H9 (cell line): Measurements from ENCODE around the gene VILL. TPM values are rescaled to one million over a fixed set of nuclear protein-coding genes. Genes with fewer than 3 reads are reported as not detected.

Experiments
- DNase-seq: peaks from one replicate; pipeline ENCODE4 v3.0.0-alpha.2; 2017
- H2AFZ ChIP-seq: one replicate; pipeline ENCODE4 v1.6.1; 2013; ENCODE audit warnings: mild to moderate bottlenecking, low read length, control low read depth, moderate library complexity
- H2AK5ac ChIP-seq: 2 replicates; pipeline ENCODE4 v1.6.1; 2013; ENCODE audit warnings: low read length, control low read depth, mixed read lengths; ENCODE audit not compliant: insufficient read length
- H2BK120ac ChIP-seq: one replicate; pipeline ENCODE4 v1.6.1; 2013; ENCODE audit warnings: low read depth, mild to moderate bottlenecking, low read length, control low read depth, inconsistent platforms; ENCODE audit not compliant: poor library complexity, severe bottlenecking
- H2BK12ac ChIP-seq: 2 replicates; pipeline ENCODE4 v1.6.1; 2013; ENCODE audit warnings: low read length, control low read depth, mixed read lengths, low read depth; ENCODE audit not compliant: insufficient read length
- H2BK15ac ChIP-seq: 2 replicates; pipeline ENCODE4 v1.6.1; 2013; ENCODE audit warnings: low read depth, low read length, control low read depth
- H2BK20ac ChIP-seq: one replicate; pipeline ENCODE4 v1.6.1; 2013; ENCODE audit warnings: low read depth, mild to moderate bottlenecking, low read length, control low read depth, inconsistent platforms; ENCODE audit not compliant: poor library complexity, severe bottlenecking
- H2BK5ac ChIP-seq: 2 replicates; pipeline ENCODE4 v1.6.1; 2013; ENCODE audit warnings: low read length, control low read depth, mixed read lengths; ENCODE audit not compliant: insufficient read length
- H3K14ac ChIP-seq: 2 replicates; pipeline ENCODE4 v1.6.1; 2013; ENCODE audit warnings: low read length, control low read depth; ENCODE audit not compliant: insufficient read depth
- H3K18ac ChIP-seq: 2 replicates; pipeline ENCODE4 v1.6.1; 2013; ENCODE audit warnings: low read depth, mild to moderate bottlenecking, mixed read lengths, low read length, control low read depth; ENCODE audit not compliant: insufficient read length
- H3K23ac ChIP-seq: 2 replicates; pipeline ENCODE4 v1.6.1; 2013; ENCODE audit warnings: low read length, control low read depth, mixed read lengths, low read depth; ENCODE audit not compliant: insufficient read length
- H3K23me2 ChIP-seq: 2 replicates; pipeline ENCODE4 v1.6.1; 2013; ENCODE audit warnings: low read depth, mild to moderate bottlenecking, mixed read lengths, low read length, control low read depth; ENCODE audit not compliant: insufficient read length, poor library complexity, severe bottlenecking
- H3K27ac ChIP-seq: 2 replicates; pipeline ENCODE4 v1.5.1; 2013; ENCODE audit warnings: low read length, control low read depth, mixed read lengths, low read depth; ENCODE audit not compliant: insufficient read length
- H3K27me3 ChIP-seq: 2 replicates; pipeline ENCODE4 v1.6.1; 2013; ENCODE audit warnings: low read length, control low read depth, inconsistent platforms; ENCODE audit not compliant: insufficient read depth
- H3K4ac ChIP-seq: 2 replicates; pipeline ENCODE4 v1.6.1; 2013; ENCODE audit warnings: low read depth, mild to moderate bottlenecking, control low read depth, inconsistent platforms, low read length, moderate library complexity
- H3K4me1 ChIP-seq: 2 replicates; pipeline ENCODE4 v1.6.1; 2013; ENCODE audit warnings: low read length, control low read depth, inconsistent platforms; ENCODE audit not compliant: insufficient read depth
- H3K4me2 ChIP-seq: 2 replicates; pipeline ENCODE4 v1.6.1; 2013; ENCODE audit warnings: low read length, control low read depth, mixed read lengths; ENCODE audit not compliant: insufficient read length, insufficient read depth
- H3K56ac ChIP-seq: 2 replicates; pipeline ENCODE4 v1.6.1; 2013; ENCODE audit warnings: low read depth, mild to moderate bottlenecking, mixed read lengths, low read length, control low read depth; ENCODE audit not compliant: insufficient read length
- H3K79me1 ChIP-seq: 2 replicates; pipeline ENCODE4 v1.6.1; 2013; ENCODE audit warnings: low read depth, mild to moderate bottlenecking, moderate library complexity, low read length, control low read depth, inconsistent platforms; ENCODE audit not compliant: insufficient read depth, poor library complexity, severe bottlenecking
- H3K79me2 ChIP-seq: 2 replicates; pipeline ENCODE4 v1.6.1; 2013; ENCODE audit warnings: low read length, control low read depth, inconsistent platforms; ENCODE audit not compliant: insufficient read depth
- H3K9ac ChIP-seq: 2 replicates; pipeline ENCODE4 v1.6.1; 2013; ENCODE audit warnings: low read length, control low read depth, mixed read lengths; ENCODE audit not compliant: insufficient read length; ENCODE audit errors: extremely low read depth
- H3K9me3 ChIP-seq: one replicate; pipeline ENCODE4 v1.6.1; 2013; ENCODE audit warnings: low read depth, low read length, inconsistent platforms; ENCODE audit not compliant: control insufficient read depth
- H3T11ph ChIP-seq: one replicate; pipeline ENCODE4 v1.6.1; 2013; ENCODE audit warnings: mild to moderate bottlenecking, low read length, control low read depth, inconsistent platforms
- H4K20me1 ChIP-seq: one replicate; pipeline ENCODE4 v1.6.1; 2013; ENCODE audit not compliant: control insufficient read depth, insufficient read length, insufficient read depth
- H4K5ac ChIP-seq: 2 replicates; pipeline ENCODE4 v1.6.1; 2013; ENCODE audit warnings: low read depth, mild to moderate bottlenecking, mixed read lengths, low read length, control low read depth; ENCODE audit not compliant: insufficient read length
- H4K8ac ChIP-seq: replicated peaks from 2 replicates; pipeline ENCODE4 v1.6.1; 2013; ENCODE audit warnings: low read length, control low read depth, mixed read lengths, low read depth; ENCODE audit not compliant: insufficient read length
- H4K91ac ChIP-seq: 2 replicates; pipeline ENCODE4 v1.6.1; 2013; ENCODE audit warnings: low read depth, mild to moderate bottlenecking, moderate library complexity, mixed read lengths, low read length, control low read depth; ENCODE audit not compliant: insufficient read length
- H3K27ac Mint-ChIP-seq, 3 experiments: 2 replicates in 2 of 3; 3 replicates in 1 of 3; pipeline ENCODE4 v1.8.0; 2020 to 2021; ENCODE audit warnings: mixed read lengths in 3 of 3, mild to moderate bottlenecking in 1 of 3, moderate library complexity in 1 of 3
- H3K27me3 Mint-ChIP-seq: 2 replicates; pipeline ENCODE4 v1.8.0; 2021; ENCODE audit warnings: low read depth, mild to moderate bottlenecking, moderate library complexity, mixed read lengths
- H3K36me3 Mint-ChIP-seq, 3 experiments: 2 replicates in 2 of 3; 3 replicates in 1 of 3; pipeline ENCODE4 v1.8.0; 2020 to 2021; ENCODE audit warnings: low read depth in 3 of 3, mixed read lengths in 3 of 3; ENCODE audit not compliant: insufficient read depth in 1 of 3
- H3K4me1 Mint-ChIP-seq, 2 experiments: 2 replicates each; pipeline ENCODE4 v1.8.0; 2020; ENCODE audit warnings: mixed read lengths in 2 of 2
- H3K4me3 Mint-ChIP-seq, 2 experiments: 2 replicates in 1 of 2; 3 replicates in 1 of 2; pipeline ENCODE4 v1.8.0; 2020 to 2021; ENCODE audit warnings: mild to moderate bottlenecking in 2 of 2, mixed read lengths in 2 of 2, moderate library complexity in 1 of 2
- H3K9me3 Mint-ChIP-seq, 2 experiments: 2 replicates in 1 of 2; 3 replicates in 1 of 2; pipeline ENCODE4 v1.8.0; 2020; ENCODE audit warnings: mild to moderate bottlenecking in 2 of 2, mixed read lengths in 2 of 2, moderate library complexity in 1 of 2
- CTCF ChIP-seq: fragments of 200-600 bp; sonication (generic); conservative IDR thresholded peaks from 3 replicates; pipeline ENCODE4 v1.8.0; 2021; ENCODE audit warnings: antibody characterized with exemption, mild to moderate bottlenecking
- whole genome bisulfite sequencing: extraction: QIAGEN DNeasy Blood & Tissue Kit; methylation state at CpG from one replicate; pipeline ENCODE4 v1.1.7; 2013; ENCODE audit warnings: missing lambda C conversion rate, low lambda C conversion rate, mixed read lengths; ENCODE audit not compliant: insufficient read length; ENCODE audit errors: extremely low coverage; 5-methylcytosine and 5-hydroxymethylcytosine counted together
- total RNA-seq: library from RNA; stranded (reverse); gene quantifications from 2 replicates; pipeline ENCODE4 v1.2.1, GENCODE V29; 2021

VILL gene
- total RNA-seq, 1 experiment from 2014 or later = 3.2 TPM

GRCh38 chr3:37945807-37946530 lies 44.6 kb upstream of the VILL start:
- Mint-ChIP-seq H3K4me1 (peaks cover 20 to 22% of the 10 kb centered on the region in 2 experiments), H3K4me3 (no peak overlapping the region), H3K27ac (peak overlapping the region in 1 of 3 experiments; percentile 28; a peak in 3 of 7 replicates), H3K9me3 (no peaks in the 10 kb centered on the region), H3K27me3 (no peaks in the 10 kb centered on the region), H3K36me3 (peaks cover 0 to 5% (median 3%) of the 10 kb centered on the region in 3 experiments; a peak in 2 of 7 replicates)
- Histone ChIP-seq H2BK5ac (no peak overlapping the region), H2AFZ (no peak overlapping the region), H3K27me3 (no peaks in the 10 kb centered on the region), H4K91ac (no peak overlapping the region), H3K4ac (no peak overlapping the region), H2AK5ac (no peak overlapping the region), H3K23ac (no peak overlapping the region), H4K20me1 (no peaks in the 10 kb centered on the region), H3K4me2 (no peak overlapping the region), H3K79me2 (no peaks in the 10 kb centered on the region), H3K79me1 (no peaks in the 10 kb centered on the region), H4K5ac (no peak overlapping the region), H3K4me1 (peaks cover 3% of the 10 kb centered on the region; the same call in 1 of the 2 replicates), H2BK12ac (no peak overlapping the region), H3K23me2 (no peaks in the 10 kb centered on the region), H3K18ac (no peak overlapping the region), H3K56ac (no peak overlapping the region), H2BK15ac (no peak overlapping the region), H3K9ac (no peak overlapping the region), H3K9me3 (no peaks in the 10 kb centered on the region), H3K14ac (no peak overlapping the region), H2BK120ac (no peak overlapping the region), H4K8ac (no peak overlapping the region), H3K27ac (no peak overlapping the region), H3T11ph (no peak overlapping the region), H2BK20ac (no peak overlapping the region)
- TF ChIP-seq CTCF = no peak
- no CpG with 5 or more reads among the region's 8 CpGs for WGBS
- no peak for DNase-seq
